Fibroblast of mammary gland (primary cell): ENCODE results near the gene ARL8B.

Experiments used
- DNase-seq: peaks from one replicate; pipeline ENCODE4 v3.0.0-alpha.2; 2010; ENCODE audit warnings: low read depth
- H3K4me3 ChIP-seq: 2 replicates; pipeline ENCODE4 v1.5.1; 2011; ENCODE audit warnings: low read depth, mild to moderate bottlenecking, low read length, moderate library complexity; ENCODE audit not compliant: control insufficient read depth
- TF ChIP-seq, protein P1 (sequence below): conservative IDR thresholded peaks from 2 replicates; pipeline ENCODE4 v1.5.1; 2011; ENCODE audit warnings: low read depth, low read length, inconsistent platforms; ENCODE audit not compliant: control insufficient read depth, insufficient read depth

ARL8B gene

DNA sequence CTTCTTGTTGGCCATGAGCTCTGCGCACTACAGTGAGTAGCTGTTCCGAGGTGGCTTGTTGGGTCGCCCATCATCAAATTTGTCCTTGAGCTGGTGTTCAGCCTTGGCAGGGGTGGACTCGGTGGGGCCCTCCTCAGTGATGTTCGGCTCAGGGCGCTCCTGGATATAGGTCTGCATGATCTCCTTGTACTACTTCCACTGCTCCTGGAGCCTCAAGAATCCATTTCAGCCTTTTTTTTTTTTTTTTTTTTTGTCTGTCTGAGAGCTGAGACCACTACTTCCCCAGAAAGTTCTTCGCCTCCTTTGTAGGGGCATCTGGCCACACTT is 39.3 kb upstream of the ARL8B start:
- no peak for DNase-seq
- TF ChIP-seq, protein P1, sequence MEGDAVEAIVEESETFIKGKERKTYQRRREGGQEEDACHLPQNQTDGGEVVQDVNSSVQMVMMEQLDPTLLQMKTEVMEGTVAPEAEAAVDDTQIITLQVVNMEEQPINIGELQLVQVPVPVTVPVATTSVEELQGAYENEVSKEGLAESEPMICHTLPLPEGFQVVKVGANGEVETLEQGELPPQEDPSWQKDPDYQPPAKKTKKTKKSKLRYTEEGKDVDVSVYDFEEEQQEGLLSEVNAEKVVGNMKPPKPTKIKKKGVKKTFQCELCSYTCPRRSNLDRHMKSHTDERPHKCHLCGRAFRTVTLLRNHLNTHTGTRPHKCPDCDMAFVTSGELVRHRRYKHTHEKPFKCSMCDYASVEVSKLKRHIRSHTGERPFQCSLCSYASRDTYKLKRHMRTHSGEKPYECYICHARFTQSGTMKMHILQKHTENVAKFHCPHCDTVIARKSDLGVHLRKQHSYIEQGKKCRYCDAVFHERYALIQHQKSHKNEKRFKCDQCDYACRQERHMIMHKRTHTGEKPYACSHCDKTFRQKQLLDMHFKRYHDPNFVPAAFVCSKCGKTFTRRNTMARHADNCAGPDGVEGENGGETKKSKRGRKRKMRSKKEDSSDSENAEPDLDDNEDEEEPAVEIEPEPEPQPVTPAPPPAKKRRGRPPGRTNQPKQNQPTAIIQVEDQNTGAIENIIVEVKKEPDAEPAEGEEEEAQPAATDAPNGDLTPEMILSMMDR = no peak
- no peak overlapping the region for H3K4me3 ChIP-seq

DNA sequence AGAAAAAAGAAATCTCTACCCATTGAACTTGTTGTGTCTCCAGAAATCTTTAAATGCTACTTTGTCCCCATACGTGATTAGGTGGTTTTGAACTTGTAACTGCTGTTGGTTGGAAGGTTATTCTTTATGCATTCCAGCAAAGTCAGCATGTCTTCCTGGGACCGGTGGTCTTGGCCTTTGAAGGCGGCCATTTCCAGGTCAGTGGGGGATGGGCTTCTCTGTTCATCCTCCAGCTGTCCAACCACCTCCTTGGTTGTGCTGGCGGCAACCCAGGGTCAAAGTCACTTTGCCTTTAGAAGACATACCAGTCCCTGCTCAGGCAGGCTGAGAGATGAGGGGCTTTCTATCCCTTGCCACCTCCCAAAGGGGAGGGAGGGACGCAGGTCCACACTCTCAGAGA is 37.9 kb upstream of the ARL8B start:
- DNase-seq = no peak
- no peak overlapping the region for H3K4me3 ChIP-seq
- TF ChIP-seq, protein P1 = no peak

DNA sequence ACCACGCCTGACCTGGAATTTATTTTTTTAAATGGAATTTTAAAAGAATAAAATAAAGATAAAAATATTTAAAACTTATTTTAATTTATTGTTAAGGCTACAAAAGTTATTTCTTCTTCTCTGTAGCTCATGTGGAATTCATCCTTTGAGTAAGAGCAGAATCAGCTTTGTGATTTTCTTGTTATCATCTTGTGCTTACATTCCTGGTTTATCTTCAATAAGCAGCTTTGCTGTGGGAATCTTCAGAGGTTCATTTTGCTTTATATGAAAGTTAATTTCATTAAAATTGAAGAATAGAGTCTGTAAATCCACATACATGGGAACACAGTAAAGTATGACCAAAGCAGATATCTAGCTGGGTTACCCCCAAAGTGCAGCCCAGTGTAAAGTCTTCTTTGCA is 35.4 kb upstream of the ARL8B start:
- TF ChIP-seq, protein P1 = no peak
- no peak overlapping the region for H3K4me3 ChIP-seq
- no peak for DNase-seq

DNA sequence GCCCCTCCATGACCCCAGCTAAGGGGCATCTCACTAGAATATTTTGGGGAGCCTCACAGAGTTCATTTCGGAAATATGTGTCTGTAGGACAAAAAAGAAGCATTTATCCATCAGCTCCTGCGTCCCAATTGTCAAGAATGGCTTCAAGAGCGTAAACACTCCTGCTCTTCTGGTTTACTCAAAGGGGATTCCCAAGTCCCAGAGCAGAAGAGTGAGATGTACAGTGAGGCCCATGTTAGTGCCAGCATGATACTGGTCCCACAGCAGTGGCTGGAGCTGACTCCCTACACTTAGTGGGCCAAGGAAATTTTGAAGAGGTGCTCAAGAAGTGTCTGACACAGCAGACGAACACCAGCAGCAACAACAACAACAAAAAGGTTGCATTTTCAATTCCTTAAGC is 34.9 kb upstream of the ARL8B start:
- no peak for DNase-seq
- H3K4me3 ChIP-seq = no peak overlapping the region
- TF ChIP-seq, protein P1 = no peak

DNA sequence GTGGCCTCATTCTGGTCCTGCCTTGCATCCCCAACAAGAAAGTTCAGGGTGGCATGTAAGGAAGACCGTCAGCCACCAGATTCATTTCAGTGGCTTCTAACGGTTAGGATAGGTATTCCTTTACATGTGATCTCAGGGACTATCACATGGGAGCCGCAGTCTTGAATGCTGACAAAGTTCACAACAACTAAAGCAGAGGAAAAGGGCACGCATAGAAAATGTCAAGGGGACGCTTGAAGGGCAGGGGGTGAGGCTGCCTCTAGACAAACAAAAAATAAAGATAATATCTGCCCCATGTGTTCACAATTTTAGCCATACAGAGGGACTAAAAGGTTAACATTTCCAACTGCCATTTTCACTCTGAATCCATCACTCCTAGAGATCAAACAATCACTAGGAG is 31.9 kb upstream of the ARL8B start:
- TF ChIP-seq, protein P1 = no peak
- DNase-seq = no peak

DNA sequence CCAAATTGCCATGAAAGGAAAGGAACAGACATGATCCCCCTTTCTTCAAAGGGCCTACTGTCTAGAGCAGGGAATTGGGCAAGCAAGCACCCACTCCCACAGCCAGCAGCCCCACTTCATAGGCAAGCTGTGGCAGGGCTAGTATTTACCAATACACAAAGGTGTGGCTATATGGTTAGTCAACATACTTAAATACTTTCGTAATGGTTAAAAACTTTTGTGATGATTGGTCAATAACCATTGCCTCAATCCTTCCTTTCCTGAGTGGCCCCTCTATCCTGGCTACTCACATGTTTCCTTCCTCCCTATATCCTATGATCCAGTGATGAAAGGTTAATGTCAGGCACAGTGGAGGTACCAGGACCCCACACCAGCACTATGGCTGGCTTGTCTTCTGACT is 30.1 kb upstream of the ARL8B start:
- no peak for DNase-seq
- H3K4me3 ChIP-seq = no peak overlapping the region
- TF ChIP-seq, protein P1 = no peak

More for the DNA sequence above, 31.9 kb upstream of the ARL8B start:
- no peak overlapping the region for H3K4me3 ChIP-seq

DNA sequence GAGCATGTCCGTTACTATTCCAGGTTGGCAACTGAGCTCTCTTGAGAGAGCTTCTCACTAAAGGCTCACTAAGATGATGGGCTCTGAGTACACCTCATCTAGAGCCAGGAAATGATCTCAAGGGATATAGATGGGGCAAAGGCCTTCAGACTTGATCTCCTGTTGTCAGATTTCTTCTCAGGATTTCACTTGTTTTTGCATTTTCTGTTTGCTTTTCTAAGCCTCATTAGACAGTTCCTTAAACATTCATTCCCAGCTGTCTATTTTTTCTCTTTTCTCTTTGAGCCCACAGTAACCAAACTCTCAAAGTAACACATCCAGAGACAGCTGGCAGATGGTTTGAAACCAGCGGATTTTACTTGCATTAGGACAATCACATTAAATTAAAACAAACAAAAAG is 28.4 kb upstream of the ARL8B start:
- H3K4me3 ChIP-seq = no peak overlapping the region
- TF ChIP-seq, protein P1 = no peak
- peak; percentile 14 for DNase-seq
